ENCODE data around the gene LIME1. TPM values are rescaled to one million over a fixed set of nuclear protein-coding genes. Genes with fewer than 3 reads are reported as not detected.

The LIME1 gene
- total and polyA plus RNA-seq, 9 of the 15 experiments (the other 6 are each of a cell fraction or from before 2014, with no cell fraction given): 0.11 to 17.1 (median 2.8) TPM; not detected in 2

GRCh38 chr20:63691711-63692435 is 44.6 kb upstream of the LIME1 start:
- H3K36me3 ChIP-seq (ENCODE audit: control insufficient read depth, insufficient read depth, low read length): peaks cover 37% of the 10 kb centered on the region; the same call in 2 of the 3 replicates
- no peaks in the 10 kb centered on the region for H4K20me1 ChIP-seq (replicated peaks; ENCODE audit: control insufficient read depth, insufficient read depth, low read length)
- no peaks in the 10 kb centered on the region for H3K79me2 ChIP-seq (ENCODE audit: control insufficient read depth, insufficient read depth, low read length)
- ChIA-PET POLR2A (interaction anchor here (0.5 to 1.3 kb wide), 3 partner anchors 10 to 199 kb away, joined by 3 to 6 read pairs (median 4); no protein-coding TSS in a partner anchor), CTCF (ENCODE audit: low intra/inter-chr PET ratio) (no interaction called here)
- no peaks in the 10 kb centered on the region for H3K27me3 ChIP-seq (ENCODE audit: control insufficient read depth in 2 of 2, insufficient read depth in 2 of 2, low read length in 2 of 2)
- no peak for DNase-seq (ENCODE audit: extremely low read depth in 1 of 4, low spot score in 3 of 4)
- FAIRE-seq: no peak
- WGBS (ENCODE audit: insufficient coverage, low coverage, missing lambda C conversion rate): 89% methylated on average over 17 of the region's 21 CpGs
- no peak overlapping the region for H3K4me2 ChIP-seq (ENCODE audit: insufficient read depth, low read length)
- TF ChIP-seq LARP7 (IDR thresholded peaks at IDR 0.05) (no peak), POLR2G (IDR thresholded peaks at IDR 0.05; ENCODE audit: low read depth, low read length) (peak; percentile 72), CUX1 (CRISPR knock-in tag; IDR thresholded peaks at IDR 0.05) (no peak), MLLT1 (IDR thresholded peaks at IDR 0.05) (no peak), RBM22 (IDR thresholded peaks at IDR 0.05; ENCODE audit: low read depth, low read length, poor library complexity, severe bottlenecking) (peak; percentile 37), RHOXF2B (CRISPR knock-in tag; conservative IDR thresholded peaks at IDR 0.05) (no peak), TOE1 (IDR thresholded peaks at IDR 0.05; ENCODE audit: borderline replicate concordance) (no peak), TOE1 (CRISPR knock-in tag; IDR thresholded peaks at IDR 0.05; ENCODE audit: borderline replicate concordance, low read depth) (no peak), SIRT6 (IDR thresholded peaks at IDR 0.05; ENCODE audit: low read depth, low read length) (no peak), TCF3 (CRISPR knock-in tag; IDR thresholded peaks at IDR 0.05) (no peak), CREB3L1 (IDR thresholded peaks at IDR 0.05; ENCODE audit: borderline replicate concordance, low read depth) (no peak), TEAD2 (tag; IDR thresholded peaks at IDR 0.05) (no peak), RBFOX2 (IDR thresholded peaks at IDR 0.05; ENCODE audit: low read depth, low read length) (peak; percentile 55; the same call in 1 of the 2 replicates)
- H3K9me3 ChIP-seq (replicated peaks; ENCODE audit: control insufficient read depth, insufficient read depth, low read depth, low read length): no peaks in the 10 kb centered on the region
- H2AFZ ChIP-seq (ENCODE audit: low read depth, low read length): no peak overlapping the region
- no TSS peak for BruUV-seq (replicated peaks)
- intact Hi-C loops (cut with micrococcal nuclease) (no loop called here), in situ Hi-C loops (cut with MboI) (no loop called here)
- H3K9me1 ChIP-seq (ENCODE audit: control insufficient read depth, insufficient read depth, low read length): no peaks in the 10 kb centered on the region
- no peak overlapping the region for H3K9ac ChIP-seq (ENCODE audit: insufficient read depth in 1 of 2, low read depth in 2 of 2, low read length in 2 of 2)
- no peak overlapping the region for H3K4me3 ChIP-seq
- H3K4me1 ChIP-seq (replicated peaks in 1 of 2; ENCODE audit: control insufficient read depth in 2 of 2, insufficient read depth in 2 of 2, low read length in 2 of 2): peaks cover 3 to 75% of the 10 kb centered on the region in 2 experiments; a peak in 4 of 5 replicates
- H3K27ac ChIP-seq (ENCODE audit: extremely low read depth, low read depth, low read length): no peak overlapping the region
- no peak for ATAC-seq
